HAP-1 (cell line): ENCODE data around the gene TCERG1L.

ENCODE experiments used
- DNase-seq, 2 experiments: peaks; one replicate each; pipeline ENCODE4 v3.0.0-alpha.2; 2016 to 2020; ENCODE audit warnings: low spot score in 2 of 2
- H3K27me3 ChIP-seq: fragments of 250-450 bp; sonication (Bioruptor Pico); 2 replicates; pipeline ENCODE4 v1.5.1; 2020; ENCODE audit warnings: low read depth, mild to moderate bottlenecking, moderate library complexity
- H3K36me3 ChIP-seq: fragments of 250-450 bp; sonication (Bioruptor Pico); replicated peaks from 2 replicates; pipeline ENCODE4 v1.5.1; 2020; ENCODE audit warnings: mild to moderate bottlenecking
- H3K4me1 ChIP-seq: fragments of 250-450 bp; sonication (Bioruptor Pico); 2 replicates; pipeline ENCODE4 v1.5.1; 2020; ENCODE audit warnings: mild to moderate bottlenecking
- H3K4me3 ChIP-seq: fragments of 250-450 bp; sonication (Bioruptor Pico); 2 replicates; pipeline ENCODE4 v1.5.1; 2020; ENCODE audit warnings: mild to moderate bottlenecking, moderate library complexity
- H3K9me3 ChIP-seq: fragments of 250-450 bp; sonication (Bioruptor Pico); 2 replicates; pipeline ENCODE4 v1.5.1; 2020; ENCODE audit warnings: mild to moderate bottlenecking, moderate library complexity
- in situ Hi-C: fragments of 300-500 bp; cut with MboI; formaldehyde crosslinking; loops from 3 replicates; pipeline ENCODE4 v1.14.3; 2020; ENCODE audit warnings: low sequenced_read_pairs, inconsistent platforms, mixed read lengths

TCERG1L gene

GRCh38 chr10:131272897-131273451 lies 38.5 kb downstream of the TCERG1L start:
- H3K36me3 ChIP-seq: no peaks in the 10 kb centered on the region
- in situ Hi-C loops: no loop called here

GRCh38 chr10:131271966-131272365 lies 39.6 kb downstream of the TCERG1L start:
- Histone ChIP-seq H3K4me3 (no peak overlapping the region), H3K4me1 (no peaks in the 10 kb centered on the region), H3K27me3 (no peaks in the 10 kb centered on the region), H3K9me3 (no peaks in the 10 kb centered on the region), H3K36me3 (no peaks in the 10 kb centered on the region)
- DNase-seq: no peak
- in situ Hi-C loops: no loop called here

More at GRCh38 chr10:131272897-131273451, 38.5 kb downstream of the TCERG1L start:
- no peaks in the 10 kb centered on the region for H3K27me3 ChIP-seq
- DNase-seq: no peak
- no peaks in the 10 kb centered on the region for H3K9me3 ChIP-seq
- no peak overlapping the region for H3K4me3 ChIP-seq
- H3K4me1 ChIP-seq: no peaks in the 10 kb centered on the region

GRCh38 chr10:131271195-131271880 lies 40.2 kb downstream of the TCERG1L start:
- in situ Hi-C loops: no loop called here

GRCh38 chr10:131270461-131271190 lies 40.9 kb downstream of the TCERG1L start:
- Histone ChIP-seq H3K9me3 (no peaks in the 10 kb centered on the region), H3K4me1 (no peaks in the 10 kb centered on the region), H3K4me3 (no peak overlapping the region), H3K27me3 (no peaks in the 10 kb centered on the region), H3K36me3 (no peaks in the 10 kb centered on the region)
- in situ Hi-C loops: no loop called here
- DNase-seq: no peak

More at GRCh38 chr10:131271195-131271880, 40.2 kb downstream of the TCERG1L start:
- H3K27me3 ChIP-seq: no peaks in the 10 kb centered on the region
- H3K4me3 ChIP-seq: no peak overlapping the region
- no peaks in the 10 kb centered on the region for H3K4me1 ChIP-seq
- no peaks in the 10 kb centered on the region for H3K9me3 ChIP-seq
- DNase-seq: no peak
- H3K36me3 ChIP-seq: no peaks in the 10 kb centered on the region

GRCh38 chr10:131269776-131270460 lies 41.6 kb downstream of the TCERG1L start:
- Histone ChIP-seq H3K27me3 (no peaks in the 10 kb centered on the region), H3K4me1 (no peaks in the 10 kb centered on the region), H3K4me3 (no peak overlapping the region), H3K36me3 (no peaks in the 10 kb centered on the region), H3K9me3 (no peaks in the 10 kb centered on the region)
- DNase-seq: no peak
- in situ Hi-C loops: no loop called here

- H3K27me3 ChIP-seq: no peaks in the 10 kb centered on the region
- no peak for DNase-seq
- H3K4me3 ChIP-seq: no peak overlapping the region
- in situ Hi-C loops: no loop called here
- no peaks in the 10 kb centered on the region for H3K9me3 ChIP-seq
- H3K36me3 ChIP-seq: no peaks in the 10 kb centered on the region
- no peaks in the 10 kb centered on the region for H3K4me1 ChIP-seq
Measured at GRCh38 chr10:131267814-131268095, 43.8 kb downstream of the TCERG1L start.

GRCh38 chr10:131266936-131267813 lies 44.3 kb downstream of the TCERG1L start:
- Histone ChIP-seq H3K4me1 (no peaks in the 10 kb centered on the region), H3K9me3 (no peaks in the 10 kb centered on the region), H3K4me3 (no peak overlapping the region), H3K36me3 (no peaks in the 10 kb centered on the region), H3K27me3 (no peaks in the 10 kb centered on the region)
- in situ Hi-C loops: no loop called here
- no peak for DNase-seq

- H3K4me3 ChIP-seq: no peak overlapping the region
- no peaks in the 10 kb centered on the region for H3K27me3 ChIP-seq
- in situ Hi-C loops: no loop called here
- H3K36me3 ChIP-seq: no peaks in the 10 kb centered on the region
- H3K4me1 ChIP-seq: no peaks in the 10 kb centered on the region
- H3K9me3 ChIP-seq: no peaks in the 10 kb centered on the region
- DNase-seq: no peak
Measured at GRCh38 chr10:131264110-131264788, 47.3 kb downstream of the TCERG1L start.

GRCh38 chr10:131261890-131262475 lies 49.5 kb downstream of the TCERG1L start:
- Histone ChIP-seq H3K4me1 (no peaks in the 10 kb centered on the region), H3K27me3 (no peaks in the 10 kb centered on the region), H3K36me3 (no peaks in the 10 kb centered on the region), H3K9me3 (no peaks in the 10 kb centered on the region), H3K4me3 (no peak overlapping the region)
- DNase-seq: no peak
- in situ Hi-C loops: no loop called here

- DNase-seq: no peak
- Histone ChIP-seq H3K36me3 (no peaks in the 10 kb centered on the region), H3K4me1 (no peaks in the 10 kb centered on the region), H3K27me3 (no peaks in the 10 kb centered on the region), H3K4me3 (no peak overlapping the region), H3K9me3 (no peaks in the 10 kb centered on the region)
- in situ Hi-C loops: no loop called here
Measured at GRCh38 chr10:131260452-131261211, 50.9 kb downstream of the TCERG1L start.

GRCh38 chr10:131260031-131260430 lies 51.5 kb downstream of the TCERG1L start:
- Histone ChIP-seq H3K9me3 (no peaks in the 10 kb centered on the region), H3K27me3 (no peaks in the 10 kb centered on the region), H3K36me3 (no peaks in the 10 kb centered on the region), H3K4me1 (no peaks in the 10 kb centered on the region), H3K4me3 (no peak overlapping the region)
- in situ Hi-C loops: no loop called here
- no peak for DNase-seq

GRCh38 chr10:131259535-131259934 lies 52.0 kb downstream of the TCERG1L start:
- Histone ChIP-seq H3K4me3 (no peak overlapping the region), H3K36me3 (no peaks in the 10 kb centered on the region), H3K27me3 (no peaks in the 10 kb centered on the region), H3K9me3 (no peaks in the 10 kb centered on the region), H3K4me1 (no peaks in the 10 kb centered on the region)
- DNase-seq: no peak
- in situ Hi-C loops: no loop called here
